Pancreas (tissue), 10 donors: ENCODE data around the gene HK1. TPM values are rescaled to one million over a fixed set of nuclear protein-coding genes. Genes with fewer than 3 reads are reported as not detected.
A peak's percentile ranks its signal among the peaks of the same experiment; 100 is the strongest.

Experiments
- ATAC-seq, 4 donors: fragments of 200-7000 bp; cut with Tn5 transposase; one replicate each; pipeline versions ENCODE4 v1.8.0 to v1.9.1; 2020; ENCODE audit warnings: mild to moderate bottlenecking in 4 of 4, moderate library complexity in 4 of 4
- DNase-seq, 6 donors: peaks; one replicate each; pipeline ENCODE4 v3.0.0-alpha.2; 2020
- FAIRE-seq: peaks from 2 replicates; lab custom pipeline; 2012; peaks lifted over from hg19 to GRCh38; lab: Jason Lieb, UNC
- H3K27ac ChIP-seq, 4 donors: fragments of 200-600 bp; sonication (generic); 1 replicate in 3 of 4; 2 replicates in 1 of 4; pipeline versions ENCODE4 v1.5.0 to v1.8.0; 2020
- H3K27me3 ChIP-seq, 4 donors: fragments of 200-600 bp; one replicate each; pipeline ENCODE4 v1.8.0; 2021
- H3K36me3 ChIP-seq, 3 donors: fragments of 200-600 bp; sonication (generic) in 1 of 3; one replicate each; pipeline versions ENCODE4 v1.5.0 to v1.8.0; 2020 to 2021
- H3K4me1 ChIP-seq, 3 donors: fragments of 200-600 bp; one replicate each; pipeline ENCODE4 v1.8.0; 2021
- H3K4me3 ChIP-seq, 4 donors: fragments of 200-600 bp; sonication (generic) in 2 of 4; one replicate each; pipeline versions ENCODE4 v1.5.0 to v1.8.0; 2020 to 2021
- H3K9me3 ChIP-seq, 4 donors: fragments of 200-600 bp; one replicate each; pipeline ENCODE4 v1.8.0; 2021
- whole genome bisulfite sequencing, 2 donors: extraction: QIAGEN DNeasy Blood & Tissue Kit; methylation state at CpG; one replicate each; pipeline ENCODE4 v1.1.7; 2013; 5-methylcytosine and 5-hydroxymethylcytosine counted together
- intact Hi-C, 3 donors: fragments of 100-400 bp; cut with DNase I; formaldehyde crosslinking; loops; one replicate each; pipeline versions ENCODE4 v1.11.1 to v1.14.2; 2022
- polyA plus RNA-seq, 2 donors: library from polyadenylated mRNA; stranded (reverse); fragments of 200-250 nt; gene quantifications; one replicate each; pipeline ENCODE4 v1.2.3, GENCODE V29; 2013
- total RNA-seq, 6 donors: library from RNA; stranded (reverse); fragmentation: NEBNext Ultra II Directional in 4 of 6; extraction: Animal tissue kit (Norgen Biotek cat#: 25700) in 4 of 6; gene quantifications; one replicate each; pipeline versions ENCODE4 v1.2.1 to v1.2.4, GENCODE V29; 2021 to 2023
- TF ChIP-seq, protein P1 (sequence below), 4 donors: fragments of 200-600 bp; sonication (generic) in 3 of 4; IDR thresholded peaks; one replicate each; pipeline versions ENCODE4 v1.5.0 to v1.8.0; 2021; ENCODE audit warnings: antibody characterized with exemption in 4 of 4
- donor health status: healthy with polysubstance abuse.
- donor health status: DM: no; HTN: no; CAD: no; lungs with moderate emphysema.
- donor health status: DM: no; HTN: no; CAD: no.
- donor health status: control.
- donor health status: control.
- donor health status: Bipolar disorder and iron deficiency.
- donor health status: DM: yes; HTN: yes; CAD: no.
- donor health status: DM: no; HTN: no; CAD: no.
- donor health status: DM: no; HTN: no; CAD: no.
- donor health status: DM: yes; HTN: yes; CAD: no.

The HK1 gene
- total and polyA plus RNA-seq, 8 donors: 6.7 to 18.1 (median 8.6) TPM

DNA sequence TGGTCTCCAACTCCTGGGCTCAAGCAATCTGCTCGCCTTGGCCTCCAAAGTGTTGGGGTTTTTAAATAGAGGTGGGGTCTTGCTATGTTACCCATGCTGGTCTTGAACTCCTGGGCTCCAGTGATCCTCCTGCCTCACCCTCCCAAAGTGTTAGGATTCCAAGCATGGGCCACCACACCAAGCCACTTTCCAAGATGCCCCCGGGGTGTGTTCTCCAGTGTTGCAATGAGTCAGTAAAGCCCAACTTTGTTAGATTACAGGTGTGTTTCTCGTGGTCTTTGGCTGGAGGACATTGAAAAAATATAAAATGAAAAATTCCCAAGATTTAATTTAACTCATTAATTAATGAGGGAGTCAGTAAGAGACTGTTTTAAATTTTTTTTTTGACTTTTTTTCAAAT is 109.2 kb downstream of the HK1 start:
- Histone ChIP-seq H3K36me3 (peaks cover 0 to 7% (median 0%) of the 10 kb centered on the region in 3 donors), H3K27ac (no peak overlapping the region), H3K4me3 (no peak overlapping the region), H3K4me1 (no peaks in the 10 kb centered on the region), H3K27me3 (no peaks in the 10 kb centered on the region), H3K9me3 (no peaks in the 10 kb centered on the region)
- DNase-seq (no peak), ATAC-seq (no peak), FAIRE-seq (no peak)
- intact Hi-C loops: no loop called here
- 79 to 89% methylated on average over 3 of the region's 3 CpGs for WGBS, 2 donors
- TF ChIP-seq, protein P1, sequence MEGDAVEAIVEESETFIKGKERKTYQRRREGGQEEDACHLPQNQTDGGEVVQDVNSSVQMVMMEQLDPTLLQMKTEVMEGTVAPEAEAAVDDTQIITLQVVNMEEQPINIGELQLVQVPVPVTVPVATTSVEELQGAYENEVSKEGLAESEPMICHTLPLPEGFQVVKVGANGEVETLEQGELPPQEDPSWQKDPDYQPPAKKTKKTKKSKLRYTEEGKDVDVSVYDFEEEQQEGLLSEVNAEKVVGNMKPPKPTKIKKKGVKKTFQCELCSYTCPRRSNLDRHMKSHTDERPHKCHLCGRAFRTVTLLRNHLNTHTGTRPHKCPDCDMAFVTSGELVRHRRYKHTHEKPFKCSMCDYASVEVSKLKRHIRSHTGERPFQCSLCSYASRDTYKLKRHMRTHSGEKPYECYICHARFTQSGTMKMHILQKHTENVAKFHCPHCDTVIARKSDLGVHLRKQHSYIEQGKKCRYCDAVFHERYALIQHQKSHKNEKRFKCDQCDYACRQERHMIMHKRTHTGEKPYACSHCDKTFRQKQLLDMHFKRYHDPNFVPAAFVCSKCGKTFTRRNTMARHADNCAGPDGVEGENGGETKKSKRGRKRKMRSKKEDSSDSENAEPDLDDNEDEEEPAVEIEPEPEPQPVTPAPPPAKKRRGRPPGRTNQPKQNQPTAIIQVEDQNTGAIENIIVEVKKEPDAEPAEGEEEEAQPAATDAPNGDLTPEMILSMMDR (IDR thresholded peaks at IDR 0.05): no peak

DNA sequence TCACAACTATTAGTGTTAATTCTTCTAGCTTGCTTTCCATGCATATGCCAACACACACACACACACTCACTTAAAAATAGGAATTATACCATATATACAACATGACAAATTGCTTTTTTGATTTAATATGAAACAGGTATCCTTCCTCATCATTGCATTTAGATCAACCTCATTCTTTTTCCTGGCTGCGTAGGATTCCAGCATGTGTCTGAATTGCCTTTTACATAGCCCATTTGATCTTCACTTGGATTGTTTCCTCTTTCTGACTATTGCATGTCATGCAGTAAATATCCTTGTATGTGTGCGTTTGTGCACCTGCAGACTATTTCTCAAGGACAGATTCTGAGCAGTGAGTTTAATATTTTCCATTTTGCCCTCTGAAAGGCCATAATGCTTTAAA is 110.2 kb downstream of the HK1 start:
- no peaks in the 10 kb centered on the region for H3K9me3 ChIP-seq
- ATAC-seq (no peak), FAIRE-seq (no peak), DNase-seq (no peak)
- H3K27ac ChIP-seq: no peak overlapping the region
- H3K36me3 ChIP-seq: peaks cover 0 to 7% (median 0%) of the 10 kb centered on the region in 3 donors
- intact Hi-C loops: no loop called here
- TF ChIP-seq, protein P1 (IDR thresholded peaks at IDR 0.05): no peak
- H3K4me1 ChIP-seq: no peaks in the 10 kb centered on the region
- no peaks in the 10 kb centered on the region for H3K27me3 ChIP-seq
- H3K4me3 ChIP-seq: no peak overlapping the region
- 88 to 89% methylated on average over 2 of the region's 2 CpGs for WGBS, 2 donors

DNA sequence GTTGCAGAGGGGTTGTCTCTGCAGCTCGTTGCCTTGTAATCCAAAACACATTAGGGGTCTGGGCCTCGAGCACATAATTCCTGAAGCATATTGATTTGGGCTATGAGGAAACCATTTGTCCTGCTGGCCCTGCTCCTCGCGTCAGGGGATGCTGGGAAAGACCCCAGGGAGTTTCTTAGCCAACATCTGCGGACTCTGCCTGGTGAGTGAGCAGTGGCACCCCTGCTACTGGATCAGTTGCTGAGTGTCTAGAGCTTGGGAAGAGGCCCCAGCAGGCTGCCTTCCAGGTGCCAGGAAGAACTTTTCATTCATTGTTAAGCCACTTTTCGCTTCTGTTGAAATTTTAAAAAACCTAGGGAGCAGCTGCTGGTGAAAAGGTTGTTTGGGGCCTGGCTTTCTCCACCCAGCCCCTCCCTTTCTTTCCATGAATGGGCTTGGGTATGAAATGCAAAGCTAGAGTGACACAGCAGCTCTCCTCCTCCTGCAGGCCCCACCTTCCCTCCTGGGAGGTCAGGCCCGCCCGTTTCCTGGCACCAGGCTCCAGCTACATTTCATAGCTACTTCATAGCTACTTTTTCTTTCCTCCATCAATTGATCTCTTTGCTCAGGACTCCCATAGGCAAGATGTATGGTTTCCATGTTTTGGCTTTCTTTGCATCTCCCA is 111.7 kb downstream of the HK1 start:
- FAIRE-seq: no peak
- Histone ChIP-seq H3K9me3 (no peaks in the 10 kb centered on the region), H3K4me3 (no peak overlapping the region), H3K27me3 (no peaks in the 10 kb centered on the region), H3K36me3 (peaks cover 0 to under 1% (median 0%) of the 10 kb centered on the region in 3 donors), H3K27ac (no peak overlapping the region), H3K4me1 (no peaks in the 10 kb centered on the region)
- no peak for ATAC-seq
- intact Hi-C loops: loop anchor here (5.0 to 10.0 kb wide), 2 partner anchors 145 to 153 kb away; no protein-coding TSS in a partner anchor
- no peak for DNase-seq
- WGBS, 2 donors: 73 to 74% methylated on average over 8 of the region's 8 CpGs
- TF ChIP-seq, protein P1 (IDR thresholded peaks at IDR 0.05): no peak

DNA sequence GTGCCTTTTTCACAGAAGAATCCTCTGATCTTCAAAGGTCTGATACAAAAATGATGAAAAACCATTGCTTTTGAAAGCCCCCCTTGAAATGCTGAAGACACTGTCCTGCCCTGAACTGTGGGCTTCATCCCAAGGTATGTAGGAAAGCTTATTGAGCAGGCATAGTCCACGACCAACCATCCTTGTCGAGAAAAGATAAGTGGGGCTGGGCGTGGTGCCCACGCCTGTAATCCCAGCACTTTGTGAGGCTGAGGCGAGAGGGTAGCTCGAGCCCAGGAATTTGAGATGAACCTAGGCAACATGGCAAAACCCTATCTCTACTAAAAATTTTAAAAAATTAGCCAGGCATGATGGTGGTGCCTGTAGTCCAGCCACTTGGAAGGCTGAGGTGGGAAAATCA is 112.9 kb downstream of the HK1 start:
- TF ChIP-seq, protein P1 (IDR thresholded peaks at IDR 0.05): no peak
- Histone ChIP-seq H3K4me1 (no peaks in the 10 kb centered on the region), H3K27ac (no peak overlapping the region), H3K36me3 (no peaks in the 10 kb centered on the region), H3K9me3 (no peaks in the 10 kb centered on the region), H3K4me3 (no peak overlapping the region), H3K27me3 (no peaks in the 10 kb centered on the region)
- ATAC-seq (no peak), FAIRE-seq (no peak), DNase-seq (no peak)
- 65 to 68% methylated on average over 6 of the region's 6 CpGs for whole genome bisulfite sequencing, 2 donors
- intact Hi-C loops: loop anchor here (5.0 to 10.0 kb wide), 2 partner anchors 146 to 154 kb away; no protein-coding TSS in a partner anchor

DNA sequence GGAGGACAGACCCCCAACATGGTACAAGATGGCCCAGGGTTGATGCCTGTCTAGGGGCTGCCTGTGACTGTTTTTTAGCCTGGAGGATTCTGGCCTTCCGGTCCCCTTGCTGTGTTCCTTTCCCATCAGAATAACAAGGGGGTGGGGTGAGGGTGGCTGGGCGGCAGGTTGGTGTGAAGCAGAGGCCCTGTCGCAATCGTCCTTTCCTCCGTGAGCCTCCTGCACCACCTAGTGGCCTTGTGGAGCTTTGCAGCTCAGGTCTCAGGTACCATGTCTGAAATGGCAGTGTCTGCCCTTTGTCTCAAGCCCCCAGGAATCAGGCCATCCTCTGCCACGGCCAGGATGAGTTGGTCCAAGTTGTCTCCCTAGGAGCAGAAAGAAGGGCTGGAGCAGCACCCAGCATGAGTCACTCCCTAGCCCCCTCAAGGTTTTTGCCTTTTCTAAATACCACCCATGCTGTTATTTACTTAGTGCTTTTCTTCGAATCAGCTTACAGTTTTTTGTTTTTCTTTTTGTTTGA is 114.2 kb downstream of the HK1 start:
- 8 to 10% methylated on average over 7 of the region's 7 CpGs for WGBS, 2 donors
- TF ChIP-seq, protein P1 (IDR thresholded peaks at IDR 0.05): peak; percentile 84 to 91 (median 86)
- Histone ChIP-seq H3K9me3 (no peaks in the 10 kb centered on the region), H3K4me3 (no peak overlapping the region), H3K4me1 (no peaks in the 10 kb centered on the region), H3K36me3 (no peaks in the 10 kb centered on the region), H3K27ac (no peak overlapping the region), H3K27me3 (no peaks in the 10 kb centered on the region)
- intact Hi-C loops: loop anchor here (5.0 to 10.0 kb wide), 2 partner anchors 148 to 155 kb away; no protein-coding TSS in a partner anchor
- DNase-seq (peak; percentile 72 to 92 (median 84)), ATAC-seq (peak; percentile 96 to 100 (median 98)), FAIRE-seq (no peak)
